Prostate gland (tissue), 2 donors: ENCODE data around the gene UAP1L1.

ENCODE experiments used
- CTCF ChIP-seq, 4 experiments: fragments of 200-600 bp in 2 of 4; fragments of 450-650 bp in 2 of 4; sonication (generic) in 2 of 4; IDR thresholded peaks; 1 replicate in 3 of 4; 2 replicates in 1 of 4; pipeline ENCODE4 v1.5.1; 2016 to 2019; ENCODE audit warnings: antibody characterized with exemption in 4 of 4, mild to moderate bottlenecking in 2 of 4, moderate library complexity in 2 of 4
- POLR2A ChIP-seq: fragments of 450-650 bp; IDR thresholded peaks from one replicate; pipeline ENCODE4 v1.6.1; 2016; ENCODE audit warnings: antibody characterized with exemption, mild to moderate bottlenecking
- POLR2AphosphoS5 ChIP-seq: sonication (generic); formaldehyde crosslinking; IDR thresholded peaks from one replicate; pipeline ENCODE4 v1.6.1; 2017; ENCODE audit warnings: antibody characterized with exemption

- TF ChIP-seq CTCF (IDR thresholded peaks at IDR 0.05) (no peak), POLR2AphosphoS5 (no peak), POLR2A (no peak)
Observed at GRCh38 chr9:137045294-137046087, 31.8 kb upstream of the UAP1L1 start.
